ENCODE data around the gene ACAP3.

Gene ACAP3

GRCh38 chr1:1353389-1354151, 45.8 kb upstream of the ACAP3 start:
- peaks cover 51% of the 10 kb centered on the region for H3K27me3 ChIP-seq (ENCODE audit: insufficient read depth, poor library complexity, severe bottlenecking)
- DNase-seq (ENCODE audit: low read depth in 1 of 2, low spot score in 1 of 2): no peak
- H3K4me3 ChIP-seq (replicated peaks; ENCODE audit: insufficient read depth, low read length): no peak overlapping the region
- TF ChIP-seq POLR2AphosphoS5 (IDR thresholded peaks at IDR 0.05; ENCODE audit: low read depth) (no peak), GABPA (IDR thresholded peaks at IDR 0.05; ENCODE audit: low read depth) (no peak), CTCF (IDR thresholded peaks at IDR 0.05; ENCODE audit: insufficient read depth, low read length) (no peak), REST (IDR thresholded peaks at IDR 0.05; ENCODE audit: insufficient replicate concordance, low read depth) (no peak), SPI1 (IDR thresholded peaks at IDR 0.05; ENCODE audit: borderline replicate concordance, low read depth) (no peak)
- H3K27ac ChIP-seq (replicated peaks): no peak overlapping the region

- no peak overlapping the region for H3K4me3 ChIP-seq (replicated peaks; ENCODE audit: insufficient read depth, low read length)
- no peak for TF ChIP-seq REST (IDR thresholded peaks at IDR 0.05; ENCODE audit: insufficient replicate concordance, low read depth)
- TF ChIP-seq SPI1 (IDR thresholded peaks at IDR 0.05; ENCODE audit: borderline replicate concordance, low read depth): no peak
- no peak for TF ChIP-seq CTCF (IDR thresholded peaks at IDR 0.05; ENCODE audit: insufficient read depth, low read length)
- no peak for TF ChIP-seq POLR2AphosphoS5 (IDR thresholded peaks at IDR 0.05; ENCODE audit: low read depth)
- TF ChIP-seq GABPA (IDR thresholded peaks at IDR 0.05; ENCODE audit: low read depth): no peak
- no peak overlapping the region for H3K27ac ChIP-seq (replicated peaks)
- H3K27me3 ChIP-seq (ENCODE audit: insufficient read depth, poor library complexity, severe bottlenecking): peaks cover 44% of the 10 kb centered on the region
- no peak for DNase-seq (ENCODE audit: low read depth in 1 of 2, low spot score in 1 of 2)
Measured at GRCh38 chr1:1352786-1353388, 45.2 kb upstream of the ACAP3 start.

- TF ChIP-seq POLR2AphosphoS5 (IDR thresholded peaks at IDR 0.05; ENCODE audit: low read depth) (0 out of 2 replicates have a peak, but pooled peaks have one; percentile 22), REST (IDR thresholded peaks at IDR 0.05; ENCODE audit: insufficient replicate concordance, low read depth) (no peak)
- no peak for DNase-seq (ENCODE audit: low read depth in 1 of 2, low spot score in 1 of 2)
- H3K27me3 ChIP-seq (ENCODE audit: insufficient read depth, poor library complexity, severe bottlenecking): peaks cover 33% of the 10 kb centered on the region
- no peak overlapping the region for H3K4me3 ChIP-seq (replicated peaks; ENCODE audit: insufficient read depth, low read length)
- no peak overlapping the region for H3K27ac ChIP-seq (replicated peaks)
Measured at GRCh38 chr1:1351511-1352427, 44.0 kb upstream of the ACAP3 start.

Measured in HL-60 (cell line).